Measurements from ENCODE around the gene MTOR.

DNA sequence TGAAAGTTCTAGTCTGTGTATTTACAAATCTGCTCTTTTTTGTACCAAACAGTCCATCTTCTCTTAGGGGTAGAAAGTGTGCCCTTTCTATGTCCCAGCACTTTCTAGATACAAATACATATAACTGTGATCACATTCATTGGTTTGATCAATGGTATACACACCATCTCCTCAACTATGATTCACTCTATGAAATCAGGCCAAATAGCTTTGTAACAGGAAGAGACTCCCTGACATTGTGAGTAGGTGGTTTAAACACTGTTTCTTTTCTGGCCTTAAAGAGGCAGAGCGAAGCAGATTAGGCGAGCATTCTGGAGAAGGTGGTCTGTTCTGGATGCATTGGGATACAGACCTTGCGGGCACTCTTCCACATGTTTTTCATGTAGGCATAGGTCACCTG, 123.4 kb downstream of the MTOR start:
- TF ChIP-seq HDAC2 (IDR thresholded peaks at IDR 0.05; ENCODE audit: borderline replicate concordance in 1 of 2, low read depth in 2 of 2, low read length in 2 of 2), result no peak
- TF ChIP-seq, protein P1, sequence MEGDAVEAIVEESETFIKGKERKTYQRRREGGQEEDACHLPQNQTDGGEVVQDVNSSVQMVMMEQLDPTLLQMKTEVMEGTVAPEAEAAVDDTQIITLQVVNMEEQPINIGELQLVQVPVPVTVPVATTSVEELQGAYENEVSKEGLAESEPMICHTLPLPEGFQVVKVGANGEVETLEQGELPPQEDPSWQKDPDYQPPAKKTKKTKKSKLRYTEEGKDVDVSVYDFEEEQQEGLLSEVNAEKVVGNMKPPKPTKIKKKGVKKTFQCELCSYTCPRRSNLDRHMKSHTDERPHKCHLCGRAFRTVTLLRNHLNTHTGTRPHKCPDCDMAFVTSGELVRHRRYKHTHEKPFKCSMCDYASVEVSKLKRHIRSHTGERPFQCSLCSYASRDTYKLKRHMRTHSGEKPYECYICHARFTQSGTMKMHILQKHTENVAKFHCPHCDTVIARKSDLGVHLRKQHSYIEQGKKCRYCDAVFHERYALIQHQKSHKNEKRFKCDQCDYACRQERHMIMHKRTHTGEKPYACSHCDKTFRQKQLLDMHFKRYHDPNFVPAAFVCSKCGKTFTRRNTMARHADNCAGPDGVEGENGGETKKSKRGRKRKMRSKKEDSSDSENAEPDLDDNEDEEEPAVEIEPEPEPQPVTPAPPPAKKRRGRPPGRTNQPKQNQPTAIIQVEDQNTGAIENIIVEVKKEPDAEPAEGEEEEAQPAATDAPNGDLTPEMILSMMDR (IDR thresholded peaks at IDR 0.05; ENCODE audit: control extremely low read depth in 1 of 3, insufficient read depth in 1 of 3, low read depth in 1 of 3, low read length in 3 of 3), result no peak
- no peak for TF ChIP-seq RAD21 (IDR thresholded peaks at IDR 0.05 in 1 of 2, conservative IDR thresholded peaks at IDR 0.05 in 1 of 2; ENCODE audit: low read depth in 2 of 2, low read length in 2 of 2)
- no peak for TF ChIP-seq POLR2A (IDR thresholded peaks at IDR 0.05; ENCODE audit: control extremely low read depth in 1 of 2, low read depth in 2 of 2, low read length in 2 of 2)
- no peak for TF ChIP-seq BCL11A (IDR thresholded peaks at IDR 0.05; ENCODE audit: low read depth in 2 of 2, low read length in 2 of 2)
- no peak for TF ChIP-seq BACH1 (IDR thresholded peaks at IDR 0.05; ENCODE audit: low read length)
- no peak for TF ChIP-seq EZH2 (IDR thresholded peaks at IDR 0.05; ENCODE audit: low read depth, low read length, severe bottlenecking)
- no peak for TF ChIP-seq RXRA (IDR thresholded peaks at IDR 0.05; ENCODE audit: insufficient read depth, low read depth, low read length)
- no peak for TF ChIP-seq NRF1 (IDR thresholded peaks at IDR 0.05; ENCODE audit: low read depth, low read length)
- TF ChIP-seq TEAD4 (IDR thresholded peaks at IDR 0.05; ENCODE audit: low read depth, low read length), result no peak
- TF ChIP-seq EP300 (IDR thresholded peaks at IDR 0.05; ENCODE audit: borderline replicate concordance in 1 of 2, low read depth in 2 of 2, low read length in 2 of 2), result no peak
- no peak for TF ChIP-seq POLR2AphosphoS5 (IDR thresholded peaks at IDR 0.05; ENCODE audit: low read depth, low read length)
- TF ChIP-seq, protein P2, sequence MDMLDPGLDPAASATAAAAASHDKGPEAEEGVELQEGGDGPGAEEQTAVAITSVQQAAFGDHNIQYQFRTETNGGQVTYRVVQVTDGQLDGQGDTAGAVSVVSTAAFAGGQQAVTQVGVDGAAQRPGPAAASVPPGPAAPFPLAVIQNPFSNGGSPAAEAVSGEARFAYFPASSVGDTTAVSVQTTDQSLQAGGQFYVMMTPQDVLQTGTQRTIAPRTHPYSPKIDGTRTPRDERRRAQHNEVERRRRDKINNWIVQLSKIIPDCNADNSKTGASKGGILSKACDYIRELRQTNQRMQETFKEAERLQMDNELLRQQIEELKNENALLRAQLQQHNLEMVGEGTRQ (IDR thresholded peaks at IDR 0.05; ENCODE audit: low read length), result no peak
- no peak for TF ChIP-seq CREB1 (IDR thresholded peaks at IDR 0.05)

Data from H1 (cell line).